H54 (cell line): ENCODE data around the gene CISD3.

Experiments used
- DNase-seq: peaks from one replicate; pipeline ENCODE4 v3.0.0; 2011; ENCODE audit warnings: low spot score, mixed read lengths; ENCODE audit not compliant: insufficient read length
- FAIRE-seq: peaks from 3 replicates; lab custom pipeline; 2011; peaks lifted over from hg19 to GRCh38; lab: Jason Lieb, UNC
- POLR2A ChIP-seq: IDR thresholded peaks from 2 replicates; pipeline ENCODE4 v1.6.1; 2011; ENCODE audit warnings: low read depth, mild to moderate bottlenecking, low read length

CISD3 gene

GRCh38 chr17:38777641-38778250 lies 47.6 kb downstream of the CISD3 start:
- no peak for TF ChIP-seq POLR2A
- FAIRE-seq = no peak
- DNase-seq = no peak

- no peak for FAIRE-seq
- no peak for DNase-seq
- TF ChIP-seq POLR2A = no peak
Measured at GRCh38 chr17:38779965-38780752, 50.0 kb downstream of the CISD3 start.

GRCh38 chr17:38783227-38783626 lies 53.1 kb downstream of the CISD3 start:
- FAIRE-seq (no peak), DNase-seq (no peak)
- TF ChIP-seq POLR2A = no peak
